SK-N-SH (cell line): ENCODE results near the gene MSI1. TPM values are rescaled to one million over a fixed set of nuclear protein-coding genes. Genes with fewer than 3 reads are reported as not detected.

Experiments
- CTCF ChIA-PET: fragments of 300-600, 350-600 bp; formaldehyde crosslinking; extraction: SDS; loops from one replicate; lab custom pipeline; 2021; lab: Yijun Ruan, JAX
- POLR2A ChIA-PET: fragments of 350-600 bp; sonication (Branson Sonifier 250); formaldehyde crosslinking; extraction: SDS; loops from one replicate; lab custom pipeline; 2020; ENCODE audit warnings: antibody characterized with exemption, inconsistent platforms; lab: Yijun Ruan, JAX
- DNase-seq: peaks from one replicate; pipeline ENCODE4 v3.0.0; 2012
- H2AFZ ChIP-seq: fragments of 200-600 bp; sonication (generic); 2 replicates; pipeline ENCODE4 v1.8.1; 2016; ENCODE audit warnings: antibody characterized with exemption, mild to moderate bottlenecking, low read depth
- H3F3A ChIP-seq: fragments of 200-600 bp; sonication (generic); replicated peaks from 2 replicates; pipeline ENCODE3; 2016; ENCODE audit warnings: antibody characterized with exemption, mild to moderate bottlenecking; ENCODE audit not compliant: insufficient read depth
- H3K27ac ChIP-seq, 2 experiments: fragments of 200-500 bp in 1 of 2; fragments of 200-600 bp in 1 of 2; sonication (Bioruptor generic) in 1 of 2; sonication (generic), shearing (Covaris generic) in 1 of 2; 2 replicates each; pipeline versions ENCODE4 v1.5.1 to v1.6.1; 2014 to 2016; ENCODE audit warnings: low read depth in 2 of 2, inconsistent platforms in 1 of 2, low read length in 1 of 2, mild to moderate bottlenecking in 1 of 2, mixed read lengths in 1 of 2
- H3K27me3 ChIP-seq: fragments of 200-600 bp; sonication (generic), shearing (Covaris generic); 2 replicates; pipeline ENCODE4 v1.6.1; 2016; ENCODE audit warnings: mixed run types; ENCODE audit not compliant: insufficient read depth
- H3K36me3 ChIP-seq, 2 experiments: fragments of 200-500 bp in 1 of 2; fragments of 200-600 bp in 1 of 2; sonication (Bioruptor generic) in 1 of 2; sonication (generic) in 1 of 2; replicated peaks in 1 of 2; 2 replicates each; pipeline versions ENCODE3 to v1.5.1; 2014 to 2016; ENCODE audit warnings: low read length in 1 of 2, mild to moderate bottlenecking in 1 of 2; ENCODE audit not compliant: insufficient read depth in 2 of 2, control insufficient read depth in 1 of 2
- H3K4me1 ChIP-seq, 2 experiments: fragments of 200-500 bp in 1 of 2; fragments of 200-600 bp in 1 of 2; sonication (Bioruptor generic) in 1 of 2; sonication (generic), shearing (Covaris generic) in 1 of 2; 2 replicates each; pipeline versions ENCODE4 v1.5.1 to v1.6.1; 2014 to 2016; ENCODE audit warnings: low read depth in 1 of 2, low read length in 1 of 2, mixed run types in 1 of 2; ENCODE audit not compliant: insufficient read depth in 2 of 2, control insufficient read depth in 1 of 2
- H3K4me2 ChIP-seq: fragments of 200-600 bp; sonication (generic), shearing (Covaris generic); 2 replicates; pipeline ENCODE4 v1.6.1; 2017; ENCODE audit warnings: mixed run types
- H3K4me3 ChIP-seq, 2 experiments: fragments of 200-500 bp in 1 of 2; fragments of 200-600 bp in 1 of 2; sonication (Bioruptor generic) in 1 of 2; sonication (generic), shearing (Covaris generic) in 1 of 2; 2 replicates each; pipeline versions ENCODE4 v1.5.1 to v1.8.1; 2014 to 2016; ENCODE audit warnings: low read depth in 2 of 2, inconsistent platforms in 1 of 2, low read length in 1 of 2, mild to moderate bottlenecking in 1 of 2, mixed read lengths in 1 of 2, moderate library complexity in 1 of 2
- H3K79me2 ChIP-seq: fragments of 200-600 bp; sonication (generic); 2 replicates; pipeline ENCODE4 v1.8.1; 2017; ENCODE audit warnings: mild to moderate bottlenecking; ENCODE audit not compliant: insufficient read depth
- H3K9ac ChIP-seq: fragments of 200-600 bp; sonication (generic); 2 replicates; pipeline ENCODE4 v1.6.1; 2017; ENCODE audit warnings: mixed run types
- H3K9me2 ChIP-seq: fragments of 200-600 bp; sonication (generic); 2 replicates; pipeline ENCODE4 v1.6.1; 2017; ENCODE audit warnings: mixed run types
- H3K9me3 ChIP-seq: fragments of 200-600 bp; sonication (generic); 2 replicates; pipeline ENCODE4 v1.6.1; 2017; ENCODE audit warnings: mixed run types, mild to moderate bottlenecking, moderate library complexity
- H4K20me1 ChIP-seq: fragments of 200-600 bp; sonication (generic); 2 replicates; pipeline ENCODE4 v1.6.1; 2017; ENCODE audit warnings: mild to moderate bottlenecking, mixed run types; ENCODE audit not compliant: insufficient read depth
- CHD2 ChIP-seq: fragments of 150-350 bp; IDR thresholded peaks from 2 replicates; pipeline ENCODE4 v1.6.1; 2018; ENCODE audit warnings: low read length; ENCODE audit not compliant: partially characterized antibody
- EP300 ChIP-seq, 2 experiments: IDR thresholded peaks; 2 replicates each; pipeline versions ENCODE4 v1.4.0 to v1.6.1; 2012; ENCODE audit warnings: borderline replicate concordance in 1 of 2, low read depth in 1 of 2, low read length in 1 of 2
- EZH2phosphoT487 ChIP-seq: fragments of 200-600 bp; sonication (generic); IDR thresholded peaks from 2 replicates; pipeline ENCODE4 v1.6.1; 2017; ENCODE audit warnings: low read depth, mixed run types, mild to moderate bottlenecking, antibody characterized with exemption, moderate library complexity, borderline replicate concordance
- FOSL2 ChIP-seq: IDR thresholded peaks from 2 replicates; pipeline ENCODE4 v1.4.0; 2012; ENCODE audit warnings: low read depth, mild to moderate bottlenecking, moderate library complexity, borderline replicate concordance
- FOXJ3 ChIP-seq: sonication (generic); formaldehyde crosslinking; IDR thresholded peaks from 2 replicates; pipeline ENCODE4 v1.5.1; 2020; ENCODE audit warnings: mild to moderate bottlenecking, missing genetic modification reagents
- MEF2A ChIP-seq: IDR thresholded peaks from 2 replicates; pipeline ENCODE4 v1.4.0; 2012; ENCODE audit warnings: low read depth, borderline replicate concordance
- MXI1 ChIP-seq: IDR thresholded peaks from 2 replicates; pipeline ENCODE4 v1.6.1; 2012; ENCODE audit warnings: mild to moderate bottlenecking, low read depth, low read length, improper control_type of control experiment
- NRF1 ChIP-seq: IDR thresholded peaks from 2 replicates; pipeline ENCODE4 v1.6.1; 2012; ENCODE audit warnings: low read depth, mild to moderate bottlenecking, low read length
- POLR2AphosphoS5 ChIP-seq: IDR thresholded peaks from 2 replicates; pipeline ENCODE4 v1.6.1; 2012; ENCODE audit warnings: low read depth, low read length
- RAD21 ChIP-seq: IDR thresholded peaks from 2 replicates; pipeline ENCODE4 v1.6.1; 2012; ENCODE audit warnings: mild to moderate bottlenecking, low read length
- RCOR1 ChIP-seq: fragments of 150-350 bp; IDR thresholded peaks from 2 replicates; pipeline ENCODE4 v1.6.1; 2017; ENCODE audit warnings: antibody characterized with exemption, low read length
- RXRA ChIP-seq: IDR thresholded peaks from 2 replicates; pipeline ENCODE4 v1.4.0; 2012; ENCODE audit warnings: low read depth, mild to moderate bottlenecking, borderline replicate concordance
- TAF1 ChIP-seq: IDR thresholded peaks from 2 replicates; pipeline ENCODE4 v1.6.1; 2012; ENCODE audit warnings: low read depth, mild to moderate bottlenecking, low read length, moderate library complexity, borderline replicate concordance
- TEAD4 ChIP-seq: IDR thresholded peaks from 2 replicates; pipeline ENCODE4 v1.4.0; 2012; ENCODE audit warnings: mild to moderate bottlenecking, borderline replicate concordance; ENCODE audit not compliant: insufficient read depth
- WGBS: methylation state at CpG from one replicate; pipeline ENCODE4 v1.1.6; 2017; ENCODE audit warnings: low lambda C conversion rate; 5-methylcytosine and 5-hydroxymethylcytosine counted together
- polyA plus RNA-seq, 3 experiments: library from polyadenylated mRNA; depleted of rRNA; stranded (reverse); fragments of >200 nt; gene quantifications; 2 replicates each; pipeline ENCODE4 v1.2.3, GENCODE V29; 2012
- TF ChIP-seq, protein P1 (sequence below): IDR thresholded peaks from 2 replicates; pipeline ENCODE4 v1.6.1; 2012; ENCODE audit warnings: mild to moderate bottlenecking, low read depth, low read length, moderate library complexity
- TF ChIP-seq, protein P2 (sequence below): fragments of 150-350 bp; IDR thresholded peaks from 2 replicates; pipeline ENCODE4 v1.6.1; 2016; ENCODE audit warnings: mild to moderate bottlenecking, low read depth, low read length
- TF ChIP-seq, protein P3 (sequence below): IDR thresholded peaks from 2 replicates; pipeline ENCODE4 v1.4.0; 2012; ENCODE audit warnings: low read depth, borderline replicate concordance
- TF ChIP-seq, protein P4 (sequence below): IDR thresholded peaks from 2 replicates; pipeline ENCODE4 v1.4.0; 2012; ENCODE audit warnings: low read depth

MSI1 gene
- polyA plus RNA-seq, 1 of the 3 experiments (the other 2 are of a cell fraction), result 1.7 TPM

DNA sequence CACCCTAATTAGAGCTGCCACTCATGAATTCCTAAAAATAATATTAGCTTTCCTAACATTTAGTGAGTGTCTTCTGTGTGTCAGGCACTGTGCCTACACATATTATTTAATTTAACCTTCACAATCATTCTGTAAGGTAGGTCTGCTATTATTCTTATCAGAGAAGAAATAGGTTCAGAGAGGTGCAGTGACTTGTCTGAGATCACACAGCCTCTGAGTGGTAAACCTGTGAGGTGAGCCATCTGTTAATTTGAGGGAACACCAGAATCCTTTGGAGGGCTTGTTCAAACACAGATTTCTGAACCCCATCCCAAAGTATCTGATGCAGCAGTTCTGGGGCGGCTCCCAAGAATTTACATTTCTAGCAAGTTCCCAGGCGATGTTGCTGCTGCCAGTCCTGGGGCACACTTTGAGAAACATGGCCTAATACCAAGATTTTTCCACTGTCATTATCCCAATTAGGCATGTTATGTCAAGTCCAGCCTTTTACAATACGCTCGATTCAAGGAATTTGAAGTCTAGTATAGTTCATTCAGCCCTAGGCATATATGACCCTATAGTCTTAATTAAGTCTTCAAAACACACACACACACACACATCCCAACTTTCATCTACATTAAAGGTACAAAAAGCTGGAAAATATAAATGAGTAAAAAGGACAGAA is 49.1 kb upstream of the MSI1 start:
- 92% methylated on average over 4 of the region's 4 CpGs for WGBS
- ChIA-PET CTCF (interaction anchor here (0.9 to 8.6 kb wide), 4 partner anchors 12 to 64 kb away, joined by 3 to 61 read pairs (median 3); no protein-coding TSS in a partner anchor), POLR2A (no interaction called here)
- DNase-seq, result no peak
- Histone ChIP-seq H3K9ac (no peak overlapping the region), H3K9me3 (no peaks in the 10 kb centered on the region), H3K79me2 (no peaks in the 10 kb centered on the region), H3F3A (no peaks in the 10 kb centered on the region), H3K4me3 (no peak overlapping the region), H2AFZ (no peak overlapping the region), H3K4me2 (no peak overlapping the region), H3K4me1 (no peaks in the 10 kb centered on the region), H3K9me2 (no peaks in the 10 kb centered on the region), H3K27ac (no peak overlapping the region), H3K36me3 (no peaks in the 10 kb centered on the region), H4K20me1 (no peaks in the 10 kb centered on the region), H3K27me3 (no peaks in the 10 kb centered on the region; the same call in 1 of the 2 replicates)
- TF ChIP-seq MEF2A (no peak), RXRA (no peak), MXI1 (no peak), TAF1 (no peak), EP300 (IDR thresholded peaks at IDR 0.05; ENCODE audit: borderline replicate concordance in 1 of 2, low read depth in 1 of 2, low read length in 1 of 2) (no peak), RAD21 (no peak), NRF1 (no peak), FOSL2 (no peak), RCOR1 (no peak), POLR2AphosphoS5 (no peak), CHD2 (no peak), EZH2phosphoT487 (no peak), TEAD4 (no peak), FOXJ3 (CRISPR knock-in tag) (no peak)
- TF ChIP-seq, protein P1, sequence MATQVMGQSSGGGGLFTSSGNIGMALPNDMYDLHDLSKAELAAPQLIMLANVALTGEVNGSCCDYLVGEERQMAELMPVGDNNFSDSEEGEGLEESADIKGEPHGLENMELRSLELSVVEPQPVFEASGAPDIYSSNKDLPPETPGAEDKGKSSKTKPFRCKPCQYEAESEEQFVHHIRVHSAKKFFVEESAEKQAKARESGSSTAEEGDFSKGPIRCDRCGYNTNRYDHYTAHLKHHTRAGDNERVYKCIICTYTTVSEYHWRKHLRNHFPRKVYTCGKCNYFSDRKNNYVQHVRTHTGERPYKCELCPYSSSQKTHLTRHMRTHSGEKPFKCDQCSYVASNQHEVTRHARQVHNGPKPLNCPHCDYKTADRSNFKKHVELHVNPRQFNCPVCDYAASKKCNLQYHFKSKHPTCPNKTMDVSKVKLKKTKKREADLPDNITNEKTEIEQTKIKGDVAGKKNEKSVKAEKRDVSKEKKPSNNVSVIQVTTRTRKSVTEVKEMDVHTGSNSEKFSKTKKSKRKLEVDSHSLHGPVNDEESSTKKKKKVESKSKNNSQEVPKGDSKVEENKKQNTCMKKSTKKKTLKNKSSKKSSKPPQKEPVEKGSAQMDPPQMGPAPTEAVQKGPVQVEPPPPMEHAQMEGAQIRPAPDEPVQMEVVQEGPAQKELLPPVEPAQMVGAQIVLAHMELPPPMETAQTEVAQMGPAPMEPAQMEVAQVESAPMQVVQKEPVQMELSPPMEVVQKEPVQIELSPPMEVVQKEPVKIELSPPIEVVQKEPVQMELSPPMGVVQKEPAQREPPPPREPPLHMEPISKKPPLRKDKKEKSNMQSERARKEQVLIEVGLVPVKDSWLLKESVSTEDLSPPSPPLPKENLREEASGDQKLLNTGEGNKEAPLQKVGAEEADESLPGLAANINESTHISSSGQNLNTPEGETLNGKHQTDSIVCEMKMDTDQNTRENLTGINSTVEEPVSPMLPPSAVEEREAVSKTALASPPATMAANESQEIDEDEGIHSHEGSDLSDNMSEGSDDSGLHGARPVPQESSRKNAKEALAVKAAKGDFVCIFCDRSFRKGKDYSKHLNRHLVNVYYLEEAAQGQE, result no peak
- TF ChIP-seq, protein P2, sequence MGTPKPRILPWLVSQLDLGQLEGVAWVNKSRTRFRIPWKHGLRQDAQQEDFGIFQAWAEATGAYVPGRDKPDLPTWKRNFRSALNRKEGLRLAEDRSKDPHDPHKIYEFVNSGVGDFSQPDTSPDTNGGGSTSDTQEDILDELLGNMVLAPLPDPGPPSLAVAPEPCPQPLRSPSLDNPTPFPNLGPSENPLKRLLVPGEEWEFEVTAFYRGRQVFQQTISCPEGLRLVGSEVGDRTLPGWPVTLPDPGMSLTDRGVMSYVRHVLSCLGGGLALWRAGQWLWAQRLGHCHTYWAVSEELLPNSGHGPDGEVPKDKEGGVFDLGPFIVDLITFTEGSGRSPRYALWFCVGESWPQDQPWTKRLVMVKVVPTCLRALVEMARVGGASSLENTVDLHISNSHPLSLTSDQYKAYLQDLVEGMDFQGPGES, result no peak
- TF ChIP-seq, protein P3, sequence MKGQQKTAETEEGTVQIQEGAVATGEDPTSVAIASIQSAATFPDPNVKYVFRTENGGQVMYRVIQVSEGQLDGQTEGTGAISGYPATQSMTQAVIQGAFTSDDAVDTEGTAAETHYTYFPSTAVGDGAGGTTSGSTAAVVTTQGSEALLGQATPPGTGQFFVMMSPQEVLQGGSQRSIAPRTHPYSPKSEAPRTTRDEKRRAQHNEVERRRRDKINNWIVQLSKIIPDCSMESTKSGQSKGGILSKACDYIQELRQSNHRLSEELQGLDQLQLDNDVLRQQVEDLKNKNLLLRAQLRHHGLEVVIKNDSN, result no peak
- TF ChIP-seq, protein P4, sequence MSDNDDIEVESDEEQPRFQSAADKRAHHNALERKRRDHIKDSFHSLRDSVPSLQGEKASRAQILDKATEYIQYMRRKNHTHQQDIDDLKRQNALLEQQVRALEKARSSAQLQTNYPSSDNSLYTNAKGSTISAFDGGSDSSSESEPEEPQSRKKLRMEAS, result no peak
